CD4-positive, alpha-beta T cell treated with Interleukin-6 for 4 hours (primary cell): ENCODE results near the gene RPTOR.
A peak's percentile ranks its signal among the peaks of the same experiment; 100 is the strongest.

Experiments used
- DNase-seq: peaks from one replicate; pipeline ENCODE4 v3.0.0-alpha.2; 2020; ENCODE audit warnings: mixed read lengths

The RPTOR gene

DNA sequence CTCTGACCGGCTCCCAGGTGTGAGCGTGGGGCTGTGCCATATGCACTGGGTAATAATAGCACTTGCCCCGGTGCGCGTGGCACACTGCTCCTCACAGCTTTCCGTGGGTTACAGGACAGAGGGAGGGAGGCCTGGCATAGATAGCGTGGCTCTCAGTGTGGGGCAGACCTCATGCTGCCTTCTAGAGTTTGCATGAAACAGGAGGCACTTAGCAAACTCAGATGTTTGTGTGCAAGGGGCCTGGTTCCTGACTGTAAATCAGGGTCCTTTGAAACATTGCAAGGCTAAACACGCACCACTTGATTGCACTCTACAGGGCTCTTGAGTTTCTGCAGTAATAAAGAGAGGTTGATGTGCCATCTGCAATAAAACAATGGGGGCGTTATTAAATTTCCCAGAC, 101.7 kb downstream of the RPTOR start:
- no peak for DNase-seq

DNA sequence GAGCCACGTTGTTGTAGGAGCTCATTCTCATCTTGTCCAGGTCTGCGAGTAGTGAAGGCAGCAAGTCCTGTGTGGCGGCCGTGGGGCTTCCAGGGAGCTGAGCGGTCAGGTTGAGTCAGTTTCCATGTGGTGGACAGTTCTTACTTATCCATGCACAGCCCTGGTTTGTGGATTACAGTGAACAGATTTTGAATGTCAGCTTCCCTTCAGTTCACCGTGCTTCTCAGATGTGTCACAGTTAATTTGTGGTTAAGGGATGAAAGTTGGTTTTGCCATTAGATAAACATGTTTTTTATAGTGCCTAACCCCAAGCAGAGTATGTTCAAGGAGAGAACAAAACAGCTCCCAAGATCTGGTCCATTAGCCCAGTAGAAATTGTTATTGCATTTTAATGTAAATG, 103.1 kb downstream of the RPTOR start:
- no peak for DNase-seq

DNA sequence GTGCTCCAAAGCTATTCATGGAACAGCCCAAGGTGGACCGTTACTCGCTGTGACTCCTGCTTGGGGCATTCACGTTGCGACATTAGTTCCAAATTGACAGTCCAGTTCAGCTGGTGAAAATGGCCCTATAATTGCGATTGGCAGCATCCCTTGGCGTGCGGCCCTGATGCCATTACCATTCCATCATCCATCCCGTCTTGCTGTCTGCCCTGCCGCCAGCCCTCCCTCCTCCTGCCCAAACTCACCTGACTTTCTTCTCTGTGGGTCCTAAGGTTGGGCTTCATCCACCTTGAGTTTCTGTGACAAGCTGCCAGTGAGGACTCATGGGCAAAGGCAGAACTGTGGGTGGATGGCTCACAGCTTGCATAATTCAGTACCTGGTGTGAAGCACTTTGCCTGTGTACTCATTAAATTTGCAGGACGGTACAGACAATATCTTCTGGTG, 104.6 kb downstream of the RPTOR start:
- DNase-seq, result no peak

DNA sequence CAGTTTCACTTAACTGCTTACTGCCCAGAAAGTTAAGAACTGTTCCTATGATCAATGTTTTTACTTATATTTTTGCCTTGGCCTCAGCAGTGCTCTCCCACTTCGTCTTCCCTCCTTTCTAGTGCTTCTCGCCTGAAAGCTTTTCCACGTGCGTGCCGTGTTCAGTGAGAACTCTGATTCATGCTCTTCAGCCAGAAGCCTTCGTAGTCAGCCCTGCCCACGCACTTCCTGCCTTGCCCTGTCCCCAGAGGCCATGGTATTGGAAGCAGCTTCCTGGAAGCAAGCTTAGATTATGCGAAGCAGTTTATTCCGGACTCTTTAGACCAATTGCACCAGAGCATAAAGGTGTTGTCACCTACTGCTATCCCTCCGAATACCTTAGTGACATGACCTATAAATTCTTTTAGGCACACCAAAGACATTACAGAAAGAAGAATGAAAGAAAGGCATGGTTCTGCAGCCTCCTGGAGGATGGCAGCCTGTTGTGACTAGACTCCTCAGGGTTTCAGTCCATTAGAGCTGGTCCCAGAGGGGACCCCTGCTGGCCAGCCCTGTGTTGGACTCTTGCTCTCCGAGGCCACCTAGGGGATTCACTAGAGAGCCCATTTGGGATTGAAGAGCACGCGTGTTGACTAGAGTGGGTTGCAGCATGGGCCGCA, 105.2 kb downstream of the RPTOR start:
- peak; percentile 83 for DNase-seq

DNA sequence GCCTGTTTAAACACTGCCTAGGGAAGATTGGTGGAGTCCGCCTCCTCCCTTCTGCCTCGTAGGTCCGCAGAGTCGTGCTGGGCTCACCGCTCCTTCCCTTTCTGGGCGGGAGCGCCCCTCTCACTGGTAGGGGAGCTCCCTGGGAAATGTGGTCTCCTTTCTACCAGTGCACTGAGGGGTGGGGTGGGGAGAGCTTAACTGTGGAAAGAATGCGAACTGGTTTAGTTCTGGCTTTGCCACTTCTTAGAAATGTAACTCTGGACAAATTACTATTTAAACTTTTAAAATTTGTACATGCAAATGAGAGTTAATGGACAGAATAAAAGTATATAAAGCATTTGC, 105.7 kb downstream of the RPTOR start:
- no peak for DNase-seq

DNA sequence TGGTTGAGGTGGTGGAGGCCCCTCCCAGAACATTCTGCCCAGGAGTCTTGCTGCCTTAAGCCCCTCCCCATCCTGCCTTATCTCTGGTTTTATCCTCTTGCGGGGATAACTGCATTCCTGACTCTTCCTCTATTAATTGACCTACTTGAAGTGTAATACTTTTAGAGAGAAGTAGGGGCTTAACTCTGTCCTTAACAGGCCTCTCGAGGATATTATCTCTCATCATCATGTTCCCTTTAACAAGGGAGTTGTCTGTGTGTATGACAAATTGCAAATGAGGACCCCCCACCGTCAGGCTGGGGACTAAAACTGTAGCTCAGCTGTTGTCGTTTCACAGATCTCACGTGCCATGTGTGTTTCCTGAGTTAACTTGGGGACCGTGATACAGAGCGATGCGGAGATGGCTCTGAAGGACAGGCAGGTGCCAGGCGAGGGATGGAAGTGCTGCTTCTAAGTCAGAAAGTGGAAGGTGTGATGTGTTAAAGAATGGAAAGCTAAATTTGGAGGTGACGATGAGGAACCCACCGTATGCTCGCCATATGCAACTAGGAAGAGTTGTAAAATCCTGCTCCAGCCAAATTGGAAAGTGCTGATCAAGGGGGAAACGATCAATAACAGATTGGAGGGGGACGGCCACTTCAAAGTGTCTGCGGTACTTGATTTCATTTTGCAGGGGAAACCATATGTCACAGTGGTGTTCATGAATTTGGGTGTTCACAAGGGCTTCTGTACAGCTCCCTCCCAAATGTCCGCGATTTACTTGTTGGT, 106.3 kb downstream of the RPTOR start:
- DNase-seq, result no peak

- DNase-seq, result no peak
These were observed 108.2 kb downstream of the RPTOR start for GRCh38 chr17:80652756-80653330.

DNA sequence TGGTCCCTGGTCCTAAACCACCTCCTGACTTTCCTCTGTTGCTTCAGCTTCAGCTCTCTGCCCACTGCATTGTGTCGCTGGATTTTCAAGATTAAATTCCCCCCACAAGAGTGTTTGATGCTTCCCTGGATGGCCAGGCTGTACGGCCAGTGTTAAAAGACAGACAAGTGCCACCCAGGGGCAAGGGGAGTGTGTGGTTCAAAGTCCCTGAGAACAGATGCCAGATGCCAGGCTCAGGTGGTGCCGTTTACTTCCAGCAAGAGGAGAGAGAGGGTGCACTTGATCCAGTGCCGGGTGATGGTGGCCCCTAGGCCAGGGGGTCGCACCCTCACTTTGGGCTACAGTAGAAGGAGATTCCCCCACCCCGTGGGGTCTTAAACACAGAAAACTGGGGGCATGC, 109.2 kb downstream of the RPTOR start:
- DNase-seq, result no peak

GRCh38 chr17:80655608-80656007, 111.0 kb downstream of the RPTOR start:
- DNase-seq, result no peak

DNA sequence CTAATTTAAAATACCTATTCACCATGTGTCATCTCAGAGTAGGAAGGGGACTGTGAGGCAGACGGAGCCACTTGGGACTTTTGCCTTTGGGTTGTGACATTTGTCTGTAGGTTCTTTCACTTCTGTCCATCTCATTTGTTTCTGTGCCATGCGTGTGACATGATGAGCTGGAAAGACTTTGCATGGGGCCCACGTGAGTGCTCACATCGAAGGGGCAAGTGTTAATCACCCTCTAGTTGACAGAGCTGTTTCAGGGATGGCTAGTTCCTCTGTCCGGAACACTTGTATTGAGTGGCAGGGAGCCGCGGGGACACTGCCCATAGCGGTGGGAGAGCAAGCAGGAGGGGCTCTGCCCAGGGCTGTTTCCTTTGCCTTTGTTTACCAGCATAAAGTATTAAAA, 112.0 kb downstream of the RPTOR start:
- DNase-seq, result no peak

DNA sequence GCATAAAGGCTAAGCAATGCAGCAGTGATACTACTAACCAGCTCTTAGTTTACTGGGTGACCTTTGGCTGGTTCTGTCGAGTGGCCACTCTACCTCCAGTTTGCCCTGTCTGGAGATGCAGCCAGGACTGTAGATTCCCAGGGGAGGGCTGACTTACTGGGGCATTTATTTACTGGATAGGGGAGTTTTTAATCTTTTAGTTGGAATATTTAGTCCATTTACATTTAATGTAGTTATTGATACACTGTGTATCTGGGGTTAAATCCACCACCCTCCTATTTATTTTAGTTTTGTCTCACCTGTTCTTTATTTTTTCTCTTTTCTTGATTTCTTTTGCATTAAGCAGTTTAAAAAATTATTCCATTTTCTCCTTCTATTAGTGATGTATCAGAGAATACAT, 112.9 kb downstream of the RPTOR start:
- no peak for DNase-seq

DNA sequence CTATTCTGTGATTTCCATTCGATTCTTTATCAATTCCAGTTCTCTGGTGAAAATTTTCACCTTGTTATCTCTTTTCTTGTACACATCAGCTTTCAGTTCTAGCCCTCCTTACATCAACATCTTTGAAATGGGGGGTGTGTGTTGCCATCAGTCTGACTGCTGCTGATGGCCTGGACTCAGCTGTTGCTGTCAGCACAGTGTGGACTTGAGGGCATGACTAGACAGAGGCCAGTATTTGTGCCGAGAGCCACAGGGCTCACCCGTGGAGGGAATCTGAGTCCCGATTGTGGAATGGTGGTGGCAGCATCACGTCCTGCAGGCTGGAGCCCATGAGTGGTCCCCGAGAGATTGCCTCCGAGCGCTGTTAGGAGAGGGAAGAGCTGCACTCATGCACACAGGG, 114.2 kb downstream of the RPTOR start:
- DNase-seq, result no peak

GRCh38 chr17:80659651-80660050, 115.0 kb downstream of the RPTOR start:
- DNase-seq, result no peak

DNA sequence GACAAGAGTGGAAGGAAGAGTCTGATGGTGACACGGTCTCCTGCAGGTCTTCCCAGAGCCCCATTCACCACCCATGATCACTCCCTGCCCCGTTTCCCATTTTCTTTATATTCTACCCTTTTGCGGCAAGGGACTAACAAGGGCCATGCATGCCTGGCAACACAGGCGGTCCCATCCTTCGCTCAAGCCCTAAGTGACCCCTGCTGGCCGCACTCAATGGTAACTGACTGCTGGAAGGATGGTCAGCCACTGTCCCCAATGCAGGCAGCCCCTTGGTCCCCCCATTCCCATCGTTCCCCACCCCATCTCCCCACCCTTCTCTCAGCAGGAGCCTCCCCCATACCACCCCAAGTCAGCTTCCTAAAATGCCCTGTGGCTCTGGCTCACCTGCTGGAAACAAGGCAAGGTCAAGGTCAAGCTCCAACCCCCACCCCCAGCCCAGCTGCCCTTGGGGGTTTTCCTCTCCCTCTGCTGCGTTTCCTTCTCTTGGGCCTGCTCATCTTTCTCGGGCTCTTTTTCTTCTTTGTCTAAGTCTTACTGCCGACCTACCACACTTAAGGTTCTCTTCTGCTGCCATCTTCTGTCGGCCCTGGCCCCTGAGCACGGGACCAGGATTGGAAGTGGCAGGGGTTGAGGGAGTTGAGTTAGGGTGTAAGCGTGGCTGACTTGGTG, 116.0 kb downstream of the RPTOR start:
- no peak for DNase-seq

- DNase-seq, result no peak
These were observed 117.9 kb downstream of the RPTOR start for GRCh38 chr17:80662557-80662956.

DNA sequence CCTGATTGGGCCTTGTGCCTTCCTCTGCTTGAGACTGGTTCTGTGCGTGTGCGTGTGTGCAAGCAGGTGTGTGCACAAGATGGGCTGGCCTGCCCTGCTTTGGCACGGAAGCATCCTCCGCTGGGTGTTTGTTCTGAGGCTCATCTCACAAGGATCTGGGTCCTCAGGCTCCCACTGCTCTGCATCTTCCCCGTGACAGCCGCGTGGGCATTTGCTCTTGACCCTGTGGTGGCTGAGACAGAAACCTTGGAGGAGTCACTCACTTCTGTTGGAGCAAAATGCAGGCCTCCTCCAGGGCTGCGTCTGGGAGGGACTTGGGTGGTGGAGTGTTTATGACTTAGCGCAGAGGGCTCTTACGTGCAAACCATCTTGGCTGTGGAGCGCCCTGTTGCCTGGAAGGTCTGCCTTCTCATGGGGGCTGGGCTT, 119.2 kb downstream of the RPTOR start:
- peak; percentile 75 for DNase-seq

DNA sequence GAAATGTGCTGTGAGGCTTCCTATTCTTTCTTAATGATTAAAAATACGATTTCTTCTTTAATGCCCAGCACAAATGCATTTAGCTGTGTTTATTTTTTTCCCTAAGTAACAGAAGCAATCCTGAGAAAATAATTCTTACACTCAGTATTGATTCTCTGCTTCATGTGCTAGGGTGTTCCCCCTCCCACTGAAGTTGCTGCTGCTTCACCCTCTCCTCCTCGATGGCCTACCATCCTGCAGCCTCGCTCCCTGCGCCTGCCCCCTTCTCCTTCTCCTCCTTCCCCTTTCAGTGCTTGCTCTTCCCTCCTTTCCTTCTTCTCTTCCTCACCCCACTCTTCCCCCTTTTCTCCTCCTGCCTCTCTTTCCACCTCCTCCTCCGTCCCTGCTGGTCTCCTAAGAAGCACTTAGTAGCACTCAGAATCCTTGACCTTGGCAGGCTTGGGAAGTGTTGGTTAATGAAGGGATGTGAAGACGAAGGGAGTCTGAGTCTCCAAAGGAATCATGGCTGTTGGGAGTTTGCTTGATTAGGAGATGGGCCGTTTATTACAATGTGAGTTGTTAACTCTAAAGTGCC, 119.7 kb downstream of the RPTOR start:
- no peak for DNase-seq

DNA sequence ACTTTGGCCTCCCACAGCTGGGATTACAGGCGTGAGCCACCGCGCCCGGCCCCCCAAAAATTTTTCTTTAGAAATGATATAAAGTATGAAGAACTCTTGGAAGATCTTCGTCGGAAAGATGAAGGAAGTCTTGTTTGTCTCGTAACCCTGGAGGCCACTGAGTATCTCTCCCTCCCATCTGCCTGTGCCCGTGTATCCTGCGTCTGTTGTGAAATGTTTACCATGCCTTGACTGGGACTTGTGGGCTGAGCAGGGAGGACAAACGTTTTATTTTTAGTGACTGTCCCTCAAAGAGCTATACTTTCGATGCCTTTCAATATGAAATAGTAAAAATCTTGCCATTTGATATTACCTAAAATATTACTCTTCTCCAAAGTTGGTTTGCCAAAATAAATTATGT, 121.2 kb downstream of the RPTOR start:
- no peak for DNase-seq

DNA sequence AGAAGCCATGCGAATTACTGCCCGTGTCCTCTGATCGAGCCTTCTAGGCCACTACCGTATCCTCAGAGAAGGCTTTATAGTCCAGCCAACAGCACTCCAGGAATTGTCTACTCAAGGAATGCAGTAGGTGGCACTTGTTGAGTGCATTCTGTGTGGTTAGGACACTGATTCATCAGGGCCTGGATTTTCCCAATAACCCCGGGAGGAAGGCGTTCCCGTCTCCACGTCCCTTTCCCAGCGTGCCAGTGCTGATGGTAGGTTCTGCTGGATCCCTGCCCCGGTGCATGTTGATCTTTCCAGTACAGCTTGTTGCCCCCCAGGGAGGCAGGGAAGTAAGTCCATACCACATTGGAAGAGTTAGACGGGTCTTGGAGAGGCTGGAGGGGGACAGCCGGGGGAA, 122.2 kb downstream of the RPTOR start:
- no peak for DNase-seq

- DNase-seq, result peak; percentile 64
These were observed 123.0 kb downstream of the RPTOR start for GRCh38 chr17:80667462-80668277.

DNA sequence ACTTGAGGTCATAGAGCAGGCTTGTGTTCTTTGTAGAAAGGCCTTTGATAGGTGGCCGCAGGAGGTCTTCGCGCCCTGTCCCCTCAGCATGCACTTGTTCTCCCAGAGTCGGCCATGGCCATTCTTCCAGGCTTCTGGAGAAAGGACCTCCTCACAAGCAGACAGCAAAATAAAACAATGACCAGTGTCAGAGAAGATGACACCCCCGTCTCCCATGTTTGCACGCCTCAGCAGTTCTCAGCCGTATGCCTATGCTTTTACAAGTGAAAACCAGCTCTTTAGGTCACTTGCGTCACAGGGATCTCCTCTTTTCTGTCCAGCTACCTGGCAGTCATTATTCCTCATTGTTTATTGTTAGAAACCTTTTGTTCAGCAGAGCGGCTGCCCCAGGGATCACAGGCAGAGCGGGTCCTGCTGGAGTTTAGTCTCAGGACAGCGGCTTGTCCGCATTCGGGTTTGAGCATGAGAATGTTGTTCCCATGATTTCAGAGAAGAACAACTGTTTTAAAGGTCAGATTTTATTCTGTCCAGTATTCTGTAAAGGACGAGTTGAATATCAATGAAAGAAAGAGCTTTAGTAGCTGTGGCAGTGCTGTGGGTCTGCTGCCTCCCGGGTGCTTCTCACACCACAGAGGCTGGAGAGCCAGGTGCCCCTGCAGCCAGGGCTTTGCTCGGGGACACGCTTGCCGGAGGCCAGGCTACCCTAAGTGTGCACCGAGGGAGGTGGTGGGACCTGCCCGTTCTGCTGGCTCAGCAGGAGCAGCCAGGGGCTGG, 123.9 kb downstream of the RPTOR start:
- DNase-seq, result no peak
